ENCODE results near the gene ATXN2L. TPM values are rescaled to one million over a fixed set of nuclear protein-coding genes. Genes with fewer than 3 reads are reported as not detected.

The ATXN2L gene
- polyA plus RNA-seq, 3 donors = 84.8 to 148 (median 129) TPM

GRCh38 chr16:28834873-28835863, 12.4 kb downstream of the ATXN2L start:
- DNase-seq (ENCODE audit: extremely low read depth in 1 of 11, low read depth in 9 of 11, low spot score in 4 of 11) = no peak

- no peak for DNase-seq (ENCODE audit: extremely low read depth in 1 of 11, low read depth in 9 of 11, low spot score in 4 of 11)
These were observed 13.3 kb downstream of the ATXN2L start for GRCh38 chr16:28835864-28836760.

GRCh38 chr16:28836761-28837064, 13.9 kb downstream of the ATXN2L start:
- no peak for DNase-seq (ENCODE audit: extremely low read depth in 1 of 11, low read depth in 9 of 11, low spot score in 4 of 11)

GRCh38 chr16:28837672-28838557, 15.1 kb downstream of the ATXN2L start:
- DNase-seq (ENCODE audit: extremely low read depth in 1 of 11, low read depth in 9 of 11, low spot score in 4 of 11) = no peak

- no peak for DNase-seq (ENCODE audit: extremely low read depth in 1 of 11, low read depth in 9 of 11, low spot score in 4 of 11)
These were observed 15.7 kb downstream of the ATXN2L start for GRCh38 chr16:28838558-28838918.

- DNase-seq (ENCODE audit: extremely low read depth in 1 of 11, low read depth in 9 of 11, low spot score in 4 of 11) = no peak
These were observed 16.3 kb downstream of the ATXN2L start for GRCh38 chr16:28839004-28839639.

GRCh38 chr16:28839899-28840298, 17.1 kb downstream of the ATXN2L start:
- no peak for DNase-seq (ENCODE audit: extremely low read depth in 1 of 11, low read depth in 9 of 11, low spot score in 4 of 11)

- DNase-seq (ENCODE audit: extremely low read depth in 1 of 11, low read depth in 9 of 11, low spot score in 4 of 11) = no peak
These were observed 19.9 kb downstream of the ATXN2L start for GRCh38 chr16:28842696-28843095.

- DNase-seq (ENCODE audit: extremely low read depth in 1 of 11, low read depth in 9 of 11, low spot score in 4 of 11) = no peak
These were observed 21.0 kb downstream of the ATXN2L start for GRCh38 chr16:28843766-28844165.

- no peak for DNase-seq (ENCODE audit: extremely low read depth in 1 of 11, low read depth in 9 of 11, low spot score in 4 of 11)
These were observed 21.6 kb downstream of the ATXN2L start for GRCh38 chr16:28844226-28844885.

GRCh38 chr16:28845293-28845692, 22.5 kb downstream of the ATXN2L start:
- DNase-seq (ENCODE audit: extremely low read depth in 1 of 11, low read depth in 9 of 11, low spot score in 4 of 11) = no peak

GRCh38 chr16:28845761-28846079, 22.9 kb downstream of the ATXN2L start:
- no peak for DNase-seq (ENCODE audit: extremely low read depth in 1 of 11, low read depth in 9 of 11, low spot score in 4 of 11)

GRCh38 chr16:28846080-28846932, 23.5 kb downstream of the ATXN2L start, which contains the start of gene TUFM:
TSS of gene TUFM (minus strand) at chr16:28846348. CDS start at chr16:28846269, 79 bp downstream.
- peak; percentile 93 to 98 (median 97) for DNase-seq (ENCODE audit: extremely low read depth in 1 of 11, low read depth in 9 of 11, low spot score in 4 of 11)

GRCh38 chr16:28846933-28847273, 24.1 kb downstream of the ATXN2L start:
- DNase-seq (ENCODE audit: extremely low read depth in 1 of 11, low read depth in 9 of 11, low spot score in 4 of 11) = no peak

GRCh38 chr16:28858421-28858820, 35.6 kb downstream of the ATXN2L start:
- no peak for DNase-seq (ENCODE audit: extremely low read depth in 1 of 11, low read depth in 9 of 11, low spot score in 4 of 11)

GRCh38 chr16:28859326-28859725, 36.5 kb downstream of the ATXN2L start:
- DNase-seq (ENCODE audit: extremely low read depth in 1 of 11, low read depth in 9 of 11, low spot score in 4 of 11) = no peak

All from renal cortex interstitium (tissue), 11 donors.